ENCODE measurements around the gene SYNE2.
A peak's percentile ranks its signal among the peaks of the same experiment; 100 is the strongest.

Gene SYNE2

GRCh38 chr14:64232095-64232838 is 379.5 kb downstream of the SYNE2 start:
- peak; percentile 50 for DNase-seq

DNA sequence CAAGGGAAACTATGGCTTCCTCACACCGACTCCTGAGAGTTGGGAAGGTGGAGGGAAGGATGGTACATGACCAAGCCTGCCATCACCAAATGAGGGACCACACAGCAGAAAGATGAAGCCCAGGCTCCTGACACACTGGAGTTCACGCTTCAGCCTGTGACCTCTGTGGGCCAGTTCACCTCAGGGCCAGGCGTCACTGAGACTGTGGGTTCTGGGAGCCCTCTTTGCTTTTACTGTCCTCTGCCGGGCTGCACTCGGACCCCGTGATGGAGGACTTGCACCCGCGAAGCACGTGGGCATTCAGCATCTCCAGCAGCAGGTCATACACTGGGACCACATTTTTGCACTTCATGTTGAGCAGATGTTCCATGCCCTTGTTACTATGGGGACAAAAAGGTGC is 380.1 kb downstream of the SYNE2 start:
- no peak for DNase-seq

GRCh38 chr14:64233531-64234190 is 380.9 kb downstream of the SYNE2 start:
- no peak for DNase-seq

DNA sequence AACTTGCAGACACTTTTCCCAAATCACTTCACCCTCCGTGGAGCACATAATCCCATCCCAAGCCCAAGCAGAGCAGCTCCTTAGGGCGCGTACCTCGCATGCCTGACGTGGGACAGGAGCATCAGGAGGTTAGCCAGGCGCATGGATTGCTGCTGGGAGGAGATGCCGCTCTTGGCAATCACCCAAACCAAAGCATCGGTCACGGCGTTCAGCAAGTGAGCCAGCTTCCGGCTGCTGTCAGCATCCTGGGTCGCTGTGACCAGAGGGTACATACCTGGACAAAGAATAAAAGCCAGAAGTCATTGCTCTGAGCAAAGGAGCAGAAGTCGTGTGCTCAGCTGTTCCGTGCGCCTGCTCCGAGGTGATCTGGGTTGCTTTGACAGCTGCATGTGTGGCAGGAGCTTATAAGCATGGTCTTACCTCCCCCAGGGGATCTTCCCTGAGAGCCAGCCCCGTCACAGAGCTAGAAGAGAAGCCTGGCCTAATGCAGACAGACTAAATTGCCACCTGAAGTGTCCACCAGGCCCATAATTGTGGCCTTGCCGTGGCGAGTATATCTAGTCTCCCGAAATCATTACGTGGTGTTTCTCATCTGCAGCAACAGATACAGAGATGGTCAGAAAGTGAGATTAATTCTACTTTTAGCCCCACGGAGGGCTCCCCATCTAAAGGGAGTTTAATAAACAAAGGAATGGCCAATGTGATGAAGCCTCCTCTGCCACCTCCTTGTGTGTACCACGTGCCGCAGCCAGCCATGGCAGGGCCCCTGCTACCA is 382.3 kb downstream of the SYNE2 start:
- DNase-seq: no peak

- DNase-seq: no peak
These were observed 383.1 kb downstream of the SYNE2 start for GRCh38 chr14:64235652-64236640.

DNA sequence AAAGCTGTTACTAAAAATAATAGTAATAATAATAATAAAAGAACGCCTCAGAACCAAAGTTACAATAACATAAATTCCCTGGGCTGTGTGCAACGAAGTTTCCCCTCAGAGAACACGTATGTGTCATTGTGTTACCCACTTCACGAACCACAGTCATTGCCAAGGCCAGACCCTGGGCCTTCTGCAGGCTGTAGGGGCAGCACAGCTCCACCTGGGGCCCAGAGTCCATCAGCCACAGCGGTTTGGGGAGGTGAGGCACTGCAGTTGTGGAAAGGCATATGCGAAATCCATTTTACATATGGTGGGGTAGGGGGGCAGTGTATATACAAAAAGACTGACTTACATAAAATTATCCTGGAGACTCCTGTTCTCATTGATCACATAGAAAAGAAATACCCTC is 385.2 kb downstream of the SYNE2 start:
- no peak for DNase-seq

DNA sequence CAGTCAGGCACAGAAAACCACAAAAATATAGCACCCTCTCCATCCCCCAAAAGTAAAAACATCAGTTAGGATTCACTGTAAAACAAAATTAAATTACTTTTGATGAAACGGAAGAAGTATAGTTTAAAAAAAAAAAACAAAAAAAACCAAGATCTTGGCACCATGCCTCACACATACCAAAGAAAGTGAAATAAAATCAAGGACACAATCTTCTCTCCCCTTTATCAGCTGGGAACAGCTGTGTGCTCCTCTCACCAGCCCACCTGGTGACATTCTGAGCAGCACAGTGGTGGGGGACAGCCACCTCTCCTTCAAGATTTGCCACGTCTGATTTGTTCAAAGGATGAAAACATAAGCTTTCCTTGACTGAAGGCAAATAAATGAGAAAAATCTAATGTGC is 385.8 kb downstream of the SYNE2 start:
- DNase-seq: no peak

GRCh38 chr14:64244279-64244678 is 391.5 kb downstream of the SYNE2 start:
- no peak for DNase-seq

DNA sequence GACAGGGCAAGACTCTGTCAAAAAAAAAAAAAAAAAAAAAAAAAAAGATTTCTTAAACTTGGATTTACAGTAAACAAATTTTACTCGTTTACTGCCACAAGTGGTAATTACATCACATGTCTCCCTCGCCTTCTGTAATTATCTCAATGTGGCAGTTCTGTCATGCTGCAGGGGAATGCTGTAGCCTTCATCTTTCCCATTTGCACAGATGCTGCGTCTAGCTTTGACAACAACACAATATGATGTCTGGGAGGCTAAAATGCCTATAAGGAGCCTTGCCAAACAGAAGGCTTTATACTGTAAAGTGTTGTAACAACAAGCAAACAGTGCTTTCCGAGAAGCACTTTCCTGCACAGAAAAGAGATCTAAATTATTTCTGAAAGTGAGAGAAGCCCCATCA is 392.7 kb downstream of the SYNE2 start:
- DNase-seq: no peak

DNA sequence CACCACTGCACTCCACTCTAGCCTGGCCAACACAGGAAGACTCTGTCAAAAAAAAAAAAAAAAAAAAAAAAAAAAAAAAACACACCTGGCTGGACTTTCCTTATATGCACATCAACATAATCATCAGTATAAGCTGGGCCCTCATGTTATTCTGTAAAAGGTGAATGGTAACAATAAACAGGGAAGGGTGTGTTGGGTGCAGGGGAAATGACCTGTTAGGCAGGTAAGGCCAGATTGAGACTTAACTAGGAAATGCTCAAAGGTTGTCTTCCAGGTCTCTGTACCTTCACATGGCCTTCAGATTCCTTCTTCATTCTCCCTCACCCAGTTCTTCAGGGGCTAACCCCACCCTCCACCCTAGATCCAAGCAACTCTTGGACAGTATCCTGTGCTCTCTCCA is 393.9 kb downstream of the SYNE2 start:
- DNase-seq: no peak

- no peak for DNase-seq
These were observed 394.4 kb downstream of the SYNE2 start for GRCh38 chr14:64247195-64247594.

GRCh38 chr14:64248689-64249088 is 395.9 kb downstream of the SYNE2 start:
- DNase-seq: no peak

- DNase-seq: no peak
These were observed 396.6 kb downstream of the SYNE2 start for GRCh38 chr14:64249363-64249762.

GRCh38 chr14:64253672-64254071 is 400.9 kb downstream of the SYNE2 start:
- DNase-seq: no peak

DNA sequence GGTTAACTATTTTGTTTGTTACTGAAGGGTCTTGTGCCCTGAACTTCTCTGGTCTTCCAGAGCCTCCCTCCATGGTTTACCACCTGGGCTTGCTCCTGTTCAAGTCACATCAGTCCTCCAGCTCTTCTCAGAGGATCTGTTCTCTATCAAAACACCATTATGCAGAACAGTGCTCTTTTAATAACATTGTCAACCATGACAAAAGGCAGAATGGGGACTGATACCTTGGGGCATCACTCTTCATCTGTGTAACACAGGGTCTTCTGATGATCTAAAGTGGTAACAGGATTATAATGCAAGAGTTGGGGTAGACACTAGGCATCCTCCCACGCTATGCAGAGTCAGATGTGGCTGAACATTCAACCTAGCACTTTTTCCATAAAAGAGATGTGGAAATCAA is 403.0 kb downstream of the SYNE2 start:
- DNase-seq: no peak

- no peak for DNase-seq
These were observed 407.6 kb downstream of the SYNE2 start for GRCh38 chr14:64260418-64260817.

DNA sequence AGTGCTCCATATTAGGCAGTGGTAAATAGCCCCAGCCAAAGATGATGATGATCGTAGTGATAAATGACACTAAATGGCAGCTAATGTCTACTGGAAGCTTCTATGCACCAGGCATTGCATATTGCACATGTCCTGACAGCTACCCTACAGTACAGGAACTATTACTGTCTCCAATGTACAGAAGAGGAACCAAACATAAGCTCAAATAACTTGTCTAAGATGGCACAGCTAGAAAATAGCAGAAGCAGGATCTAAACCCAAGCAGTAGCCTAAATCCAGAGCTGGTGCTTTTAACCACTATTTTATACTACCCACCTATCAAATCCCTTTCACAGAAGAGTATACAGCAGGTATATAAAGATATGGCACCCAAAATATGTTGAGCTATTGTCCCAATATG is 412.4 kb downstream of the SYNE2 start:
- no peak for DNase-seq

- DNase-seq: no peak
These were observed 413.4 kb downstream of the SYNE2 start for GRCh38 chr14:64266239-64266638.

DNA sequence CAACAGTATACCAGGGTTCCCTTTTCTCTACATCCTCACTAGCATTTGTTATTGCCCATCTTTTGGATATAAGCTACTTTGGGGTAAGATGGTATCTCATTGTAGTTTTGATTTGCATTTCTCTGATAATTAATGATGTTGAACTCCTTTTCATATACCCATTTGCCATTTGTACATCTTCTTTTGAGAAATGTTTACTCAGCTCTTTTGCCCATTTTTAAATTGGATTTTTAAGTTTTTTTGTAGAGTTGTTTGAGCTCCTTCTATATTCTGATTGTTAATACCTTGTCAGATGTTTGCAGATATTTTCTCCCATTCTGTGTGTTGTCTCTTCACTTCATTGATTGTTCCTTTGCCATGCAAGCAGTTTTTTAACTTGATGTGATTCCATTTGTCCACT is 419.2 kb downstream of the SYNE2 start:
- no peak for DNase-seq
